Activated CD4-positive, alpha-beta T cell treated with anti-CD3 and anti-CD28 coated beads, Interleukin-2, amount 50 U/mL, for 4 hours (primary cell): ENCODE results near the gene OAS3.
"Not testable (repeated sequence)": the region's sequence is repeated elsewhere in the genome, so short reads cannot be mapped to it uniquely, and the experiment has no call there.

ENCODE experiments used
- DNase-seq, 2 experiments: peaks; one replicate each; pipeline ENCODE4 v3.0.0-alpha.2; 2020

OAS3 gene

DNA sequence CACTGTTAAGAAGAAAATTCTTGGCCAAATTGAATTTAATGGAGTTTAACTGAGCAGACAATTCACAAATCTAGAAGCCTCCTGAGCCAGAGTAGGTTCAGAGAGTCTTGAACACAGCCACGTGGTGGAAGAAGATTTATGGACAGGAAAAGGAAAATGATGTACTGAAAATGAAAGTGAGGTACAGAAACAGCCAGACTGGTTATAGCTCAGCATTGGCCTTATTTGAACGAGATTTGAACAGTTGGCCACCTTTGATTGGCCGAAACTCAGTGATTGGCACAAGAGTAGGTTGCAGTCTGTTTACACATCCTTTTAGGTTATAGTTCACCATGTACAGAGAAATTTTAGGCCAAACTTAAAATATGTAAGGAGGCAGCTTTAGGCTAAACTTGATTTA is 50.0 kb downstream of the OAS3 start:
- DNase-seq = no peak

DNA sequence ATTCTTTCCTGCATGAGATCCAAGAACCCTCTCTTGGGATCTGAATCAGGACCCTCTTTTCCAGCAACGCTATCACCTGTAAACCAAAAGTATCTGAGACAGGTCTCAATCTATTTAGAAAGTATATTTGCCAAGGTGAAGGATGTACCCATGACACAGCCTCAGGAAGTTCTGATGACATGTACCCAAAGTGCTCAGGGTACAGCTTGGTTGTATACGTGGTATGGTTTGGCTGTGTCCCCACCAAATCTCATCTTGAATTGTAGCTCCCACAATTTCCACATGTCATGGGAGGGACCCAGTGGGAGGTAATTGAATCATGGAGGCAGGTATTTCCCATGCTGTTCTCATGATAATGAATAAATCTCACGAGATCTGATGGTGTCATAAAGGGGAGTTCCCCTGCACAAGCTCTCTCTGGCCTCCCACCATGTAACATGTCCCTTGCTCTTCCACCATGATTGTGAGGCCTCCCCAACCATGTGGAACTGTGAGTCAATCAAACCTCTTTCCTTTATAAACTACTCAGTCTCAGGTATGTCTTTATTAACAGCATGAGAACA is 50.6 kb downstream of the OAS3 start:
- not testable (repeated sequence) for DNase-seq

- DNase-seq = no peak
These were observed 51.5 kb downstream of the OAS3 start for GRCh38 chr12:112989806-112990205.

GRCh38 chr12:112992541-112993398 is 54.5 kb downstream of the OAS3 start:
- DNase-seq = peak; percentile 64 to 68

DNA sequence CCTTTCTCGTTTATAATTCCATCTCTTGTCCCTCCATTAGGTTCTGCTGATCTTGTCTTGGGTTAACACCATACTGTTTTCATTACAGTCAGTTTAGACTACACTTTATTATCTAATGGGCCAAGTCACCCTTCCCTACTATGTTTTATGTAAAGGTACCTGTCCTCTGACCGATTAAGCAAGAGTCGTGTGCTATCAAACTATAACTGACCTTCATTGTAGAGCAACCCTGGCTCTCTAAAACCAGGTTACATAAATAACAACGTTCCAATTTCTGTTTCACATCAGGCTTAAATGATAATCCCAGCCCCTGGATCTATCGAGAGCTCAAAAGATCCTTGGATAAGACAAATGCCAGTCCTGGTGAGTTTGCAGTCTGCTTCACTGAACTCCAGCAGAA is 56.7 kb downstream of the OAS3 start:
- no peak for DNase-seq

GRCh38 chr12:112996501-112996900 is 58.2 kb downstream of the OAS3 start:
- no peak for DNase-seq

GRCh38 chr12:112997506-112997905 is 59.2 kb downstream of the OAS3 start:
- DNase-seq = no peak

DNA sequence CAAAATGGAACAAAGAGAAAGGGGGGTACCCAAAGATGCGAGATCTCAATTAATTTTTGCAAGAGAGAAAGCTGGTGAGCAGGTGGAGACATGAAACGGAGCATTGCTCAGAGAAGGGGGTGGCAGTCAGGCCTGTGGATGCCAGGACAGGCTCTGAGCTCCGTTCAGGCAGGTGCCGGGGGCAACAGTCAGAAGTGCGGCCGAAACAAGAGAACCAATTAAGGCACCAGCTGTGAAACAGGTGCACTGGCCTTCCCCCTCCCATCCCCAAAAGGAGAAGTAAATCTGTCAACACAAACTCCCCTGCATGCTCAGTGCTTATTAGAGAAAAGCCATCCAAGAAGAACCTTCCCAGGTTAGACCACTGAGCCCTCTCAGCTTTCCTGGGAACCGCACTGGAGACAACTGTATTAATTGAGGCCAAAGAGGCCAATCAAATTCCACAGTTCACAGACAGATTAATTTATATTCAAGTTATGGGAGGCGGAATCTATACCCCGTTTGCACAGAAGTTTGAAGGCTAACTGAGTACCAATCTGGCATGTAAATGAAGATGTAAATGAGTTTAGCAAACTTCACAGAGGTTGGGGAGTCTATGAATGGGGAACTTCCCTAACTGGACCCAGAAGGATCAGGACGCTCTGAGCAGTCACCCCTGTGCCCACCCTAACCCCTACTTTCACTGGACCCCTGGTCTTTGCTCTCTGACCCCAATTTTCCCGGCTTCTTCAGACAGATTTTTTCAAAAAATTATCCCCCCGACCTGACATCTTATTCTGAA is 60.9 kb downstream of the OAS3 start:
- no peak for DNase-seq

DNA sequence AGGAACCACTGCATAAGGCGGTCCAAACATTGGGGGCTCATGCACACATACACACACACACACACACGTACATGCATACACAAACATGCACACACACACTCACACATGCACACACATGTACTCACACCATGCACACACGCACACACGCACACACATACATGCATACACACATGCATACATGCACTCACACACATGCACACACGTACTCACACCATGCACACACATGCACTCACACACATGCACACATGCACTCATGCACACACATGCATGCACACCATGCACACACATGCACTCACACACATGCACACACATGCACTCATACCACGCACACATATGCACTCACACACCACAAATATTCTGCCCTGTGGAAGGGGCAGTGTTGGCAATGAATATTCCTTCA is 62.2 kb downstream of the OAS3 start:
- DNase-seq = no peak

DNA sequence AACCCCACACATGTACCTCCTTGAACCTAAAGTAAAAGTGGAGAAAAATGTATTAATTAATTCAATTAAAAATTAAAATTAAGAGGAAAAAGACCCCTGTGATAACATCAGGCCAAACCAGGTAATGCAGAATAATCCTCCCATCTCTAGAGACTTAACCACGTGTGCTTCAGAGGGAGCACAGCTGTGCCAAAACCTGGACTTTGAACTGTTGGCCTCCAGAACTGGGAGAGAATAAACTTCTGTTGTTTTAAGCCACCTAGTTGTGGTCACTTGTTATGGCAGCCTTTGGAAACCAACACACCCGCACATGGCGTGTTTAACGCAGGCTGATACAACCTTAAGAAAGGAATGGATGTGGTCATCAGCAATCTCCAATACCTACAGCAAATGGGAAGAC is 63.9 kb downstream of the OAS3 start:
- no peak for DNase-seq

DNA sequence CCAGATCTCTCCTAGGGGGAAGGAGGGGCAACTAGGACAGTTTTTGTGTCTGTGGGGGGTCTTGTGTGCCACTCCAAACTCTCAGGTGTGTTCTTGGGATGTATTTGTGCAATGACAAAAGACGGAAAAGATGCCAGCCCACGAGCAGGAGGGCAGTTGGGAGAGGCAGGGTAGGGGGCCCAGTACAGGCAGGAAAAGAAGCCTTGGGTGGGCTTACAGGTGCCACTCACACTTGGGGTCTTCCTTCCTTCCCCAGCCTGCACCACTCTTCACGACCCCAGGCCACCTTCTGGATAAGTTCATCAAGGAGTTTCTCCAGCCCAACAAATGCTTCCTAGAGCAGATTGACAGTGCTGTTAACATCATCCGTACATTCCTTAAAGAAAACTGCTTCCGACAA is 64.4 kb downstream of the OAS3 start:
- no peak for DNase-seq

DNA sequence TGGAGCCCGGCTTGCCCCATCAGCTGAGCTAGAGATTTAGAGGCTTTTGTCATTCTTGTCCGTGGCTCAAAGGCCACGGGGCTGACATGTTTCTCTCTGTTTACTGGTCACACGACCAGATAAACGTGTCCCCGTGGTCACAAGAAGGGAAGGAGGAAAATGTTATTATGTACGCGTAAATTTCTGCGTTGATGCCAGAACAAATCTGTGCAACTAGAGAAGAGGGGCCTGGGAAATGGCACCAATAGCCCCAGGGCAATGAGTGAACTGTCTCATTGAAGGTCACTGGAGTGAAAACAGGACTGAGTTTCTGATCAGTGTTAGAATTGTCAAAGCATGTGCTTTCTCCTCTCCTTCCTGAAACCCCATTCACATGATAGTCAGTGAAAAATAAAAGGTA is 65.4 kb downstream of the OAS3 start:
- no peak for DNase-seq

- DNase-seq = no peak
These were observed 67.5 kb downstream of the OAS3 start for GRCh38 chr12:113005762-113006161.

DNA sequence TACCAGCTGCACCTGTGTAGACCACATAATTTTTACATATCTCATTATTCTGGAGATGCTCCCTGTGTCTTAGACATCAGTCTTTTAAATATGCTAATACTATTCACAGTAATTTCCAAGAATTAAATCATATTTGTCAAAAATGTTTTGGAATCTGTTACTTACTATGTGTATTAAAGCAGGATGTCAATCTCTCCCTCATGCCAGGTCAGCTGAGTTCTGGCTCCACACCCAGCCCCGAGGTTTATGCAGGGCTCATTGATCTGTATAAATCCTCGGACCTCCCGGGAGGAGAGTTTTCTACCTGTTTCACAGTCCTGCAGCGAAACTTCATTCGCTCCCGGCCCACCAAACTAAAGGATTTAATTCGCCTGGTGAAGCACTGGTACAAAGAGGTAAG is 67.9 kb downstream of the OAS3 start:
- DNase-seq = no peak

DNA sequence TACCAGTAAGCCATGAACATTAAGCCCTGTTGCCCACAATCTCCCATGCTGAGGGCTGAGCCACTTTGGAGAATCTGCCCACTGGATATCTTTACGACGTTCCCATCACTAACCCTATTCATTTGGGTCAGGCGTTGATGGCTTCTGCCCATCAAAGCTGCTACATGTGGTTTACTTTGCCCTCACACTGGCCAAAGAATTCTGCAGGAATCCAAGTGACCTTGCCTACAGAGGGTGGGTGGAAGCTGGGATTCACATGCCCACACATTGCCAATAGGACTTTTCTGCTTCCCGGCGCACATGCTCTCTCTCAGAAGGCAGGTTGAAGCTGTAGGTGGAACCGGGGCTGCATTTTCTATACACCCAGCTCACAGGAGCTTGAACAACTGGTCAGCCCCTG is 68.4 kb downstream of the OAS3 start:
- no peak for DNase-seq

- no peak for DNase-seq
These were observed 68.9 kb downstream of the OAS3 start for GRCh38 chr12:113007166-113007565.

GRCh38 chr12:113010701-113011100 is 72.4 kb downstream of the OAS3 start:
- no peak for DNase-seq

DNA sequence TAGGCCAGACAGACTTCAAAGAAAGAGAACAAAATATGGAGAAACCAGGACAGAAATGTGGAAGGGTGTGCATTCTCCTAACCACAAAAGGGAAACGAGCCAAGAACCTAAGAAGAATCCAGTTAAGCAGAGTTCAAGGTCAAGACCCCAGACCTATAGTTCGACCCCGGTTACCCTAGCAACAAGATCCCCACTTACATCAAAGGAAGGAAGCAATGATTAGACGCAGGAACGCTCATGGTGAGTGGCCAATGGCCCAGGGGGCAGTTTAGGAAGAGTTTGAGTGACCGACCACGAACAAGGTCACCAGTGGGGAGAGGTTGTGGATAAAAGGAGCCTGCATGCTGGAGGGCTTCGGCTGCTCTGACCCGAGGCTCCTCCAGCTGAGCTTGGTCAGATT is 76.3 kb downstream of the OAS3 start:
- no peak for DNase-seq

- no peak for DNase-seq
These were observed 78.5 kb downstream of the OAS3 start for GRCh38 chr12:113016796-113017195.

GRCh38 chr12:113019025-113019424 is 80.8 kb downstream of the OAS3 start:
- DNase-seq = no peak

- DNase-seq = no peak
These were observed 83.2 kb downstream of the OAS3 start for GRCh38 chr12:113021500-113021899.
